ENCODE measurements around the gene RNF167. TPM values are rescaled to one million over a fixed set of nuclear protein-coding genes. Genes with fewer than 3 reads are reported as not detected.
A peak's percentile ranks its signal among the peaks of the same experiment; 100 is the strongest.

The RNF167 gene
- total RNA-seq, 2 donors from 2014 or later: 120 to 123 TPM

- Histone ChIP-seq H3K27ac (ENCODE audit: low read depth, low read length) (no peak overlapping the region), H3K27me3 (ENCODE audit: control insufficient read depth, insufficient read depth, low read length, poor library complexity, severe bottlenecking) (no peaks in the 10 kb centered on the region), H3K36me3 (ENCODE audit: control insufficient read depth, insufficient read depth, low read length) (peaks cover 22% of the 10 kb centered on the region), H3K4me1 (ENCODE audit: control insufficient read depth, insufficient read depth, low read length) (peaks cover 6% of the 10 kb centered on the region), H3K9ac (ENCODE audit: extremely low read depth, low read length, poor library complexity, severe bottlenecking) (no peak overlapping the region), H3K9me3 (ENCODE audit: control insufficient read depth, low read length) (no peaks in the 10 kb centered on the region), H3K4me3 (ENCODE audit: low read length) (no peak overlapping the region)
- Mint-ChIP-seq H3K36me3 (ENCODE audit: low read depth) (peaks cover 19% of the 10 kb centered on the region), H3K4me3 (no peak overlapping the region), H3K27ac (no peak overlapping the region), H3K9me3 (no peaks in the 10 kb centered on the region), H3K4me1 (peaks cover 35% of the 10 kb centered on the region), H3K27me3 (ENCODE audit: insufficient read depth) (no peaks in the 10 kb centered on the region)
- DNase-seq: no peak
- WGBS, 2 experiments (ENCODE audit: insufficient coverage in 1 of 2, insufficient read length in 1 of 2): 86 to 87% methylated on average over 2 to 3 of the region's 3 CpGs
- TF ChIP-seq CTCF (conservative IDR thresholded peaks at IDR 0.05): no peak
Observed at GRCh38 chr17:4936436-4936835, 3.6 kb upstream of the RNF167 start.

DNA sequence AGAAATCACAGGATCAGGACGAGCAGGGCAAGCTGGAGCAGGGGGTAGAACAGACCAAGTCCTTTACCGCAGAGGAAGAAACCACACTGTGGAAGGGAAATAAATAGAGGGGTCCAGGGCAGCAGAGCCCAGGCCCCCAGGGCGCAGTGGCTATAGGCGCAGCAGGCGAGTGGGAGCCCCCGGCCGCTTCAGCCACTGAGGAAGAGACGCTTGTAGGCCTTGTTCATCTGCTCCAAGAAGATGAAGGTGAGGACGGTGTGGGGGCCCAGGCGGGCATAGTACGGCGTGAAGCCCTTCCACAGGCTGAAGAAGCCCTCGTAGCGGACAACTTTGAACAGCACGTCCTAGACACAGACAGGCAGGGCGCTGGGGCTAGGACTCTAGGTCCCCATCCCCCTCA is 2.5 kb upstream of the RNF167 start:
- Histone ChIP-seq H3K9ac (ENCODE audit: extremely low read depth, low read length, poor library complexity, severe bottlenecking) (no peak overlapping the region), H3K9me3 (ENCODE audit: control insufficient read depth, low read length) (no peaks in the 10 kb centered on the region), H3K4me3 (ENCODE audit: low read length) (no peak overlapping the region), H3K27ac (ENCODE audit: low read depth, low read length) (no peak overlapping the region), H3K36me3 (ENCODE audit: control insufficient read depth, insufficient read depth, low read length) (peaks cover 30% of the 10 kb centered on the region), H3K27me3 (ENCODE audit: control insufficient read depth, insufficient read depth, low read length, poor library complexity, severe bottlenecking) (no peaks in the 10 kb centered on the region), H3K4me1 (ENCODE audit: control insufficient read depth, insufficient read depth, low read length) (peaks cover 6% of the 10 kb centered on the region)
- peak overlapping the region; percentile 94 for H3K4me3 Mint-ChIP-seq
- H3K27ac Mint-ChIP-seq: no peak overlapping the region
- H3K9me3 Mint-ChIP-seq: no peaks in the 10 kb centered on the region
- no peak for TF ChIP-seq CTCF (conservative IDR thresholded peaks at IDR 0.05)
- DNase-seq: no peak
- no peaks in the 10 kb centered on the region for H3K27me3 Mint-ChIP-seq (ENCODE audit: insufficient read depth)
- H3K4me1 Mint-ChIP-seq: peaks cover 35% of the 10 kb centered on the region
- H3K36me3 Mint-ChIP-seq (ENCODE audit: low read depth): peaks cover 27% of the 10 kb centered on the region
- 95 to 99% methylated on average over 12 to 16 of the region's 16 CpGs for WGBS, 2 experiments (ENCODE audit: insufficient coverage in 1 of 2, insufficient read length in 1 of 2)

- Histone ChIP-seq H3K36me3 (ENCODE audit: control insufficient read depth, insufficient read depth, low read length) (peaks cover 35% of the 10 kb centered on the region), H3K27ac (ENCODE audit: low read depth, low read length) (no peak overlapping the region), H3K9me3 (ENCODE audit: control insufficient read depth, low read length) (no peaks in the 10 kb centered on the region), H3K27me3 (ENCODE audit: control insufficient read depth, insufficient read depth, low read length, poor library complexity, severe bottlenecking) (no peaks in the 10 kb centered on the region), H3K4me3 (ENCODE audit: low read length) (peak overlapping the region; percentile 98), H3K4me1 (ENCODE audit: control insufficient read depth, insufficient read depth, low read length) (peaks cover 6% of the 10 kb centered on the region), H3K9ac (ENCODE audit: extremely low read depth, low read length, poor library complexity, severe bottlenecking) (no peak overlapping the region)
- WGBS, 2 experiments (ENCODE audit: insufficient coverage in 1 of 2, insufficient read length in 1 of 2): 89% methylated on average over 11 of the region's 11 CpGs; no CpG with 5 or more reads in 1 of the 2 experiments
- H3K27ac Mint-ChIP-seq: no peak overlapping the region
- no peaks in the 10 kb centered on the region for H3K9me3 Mint-ChIP-seq
- H3K36me3 Mint-ChIP-seq (ENCODE audit: low read depth): peaks cover 30% of the 10 kb centered on the region
- DNase-seq: no peak
- TF ChIP-seq CTCF (conservative IDR thresholded peaks at IDR 0.05): no peak
- H3K27me3 Mint-ChIP-seq (ENCODE audit: insufficient read depth): no peaks in the 10 kb centered on the region
- H3K4me3 Mint-ChIP-seq: peak overlapping the region; percentile 94
- peaks cover 30% of the 10 kb centered on the region for H3K4me1 Mint-ChIP-seq
Observed at GRCh38 chr17:4938069-4938491, 2.0 kb upstream of the RNF167 start.
